ENCODE measurements around the gene NRROS. TPM values are rescaled to one million over a fixed set of nuclear protein-coding genes. Genes with fewer than 3 reads are reported as not detected.
A peak's percentile ranks its signal among the peaks of the same experiment; 100 is the strongest.

NRROS gene
- total and polyA plus RNA-seq, 10 of the 15 experiments (the other 5 are each of a cell fraction or from before 2014, with no cell fraction given), result 0.35 to 42.2 (median 12.6) TPM

GRCh38 chr3:196684548-196685407, 45.3 kb downstream of the NRROS start (continued):
- TF ChIP-seq ZBTB4 (CRISPR knock-in tag; IDR thresholded peaks at IDR 0.05), result no peak
- peak; percentile 67; the same call in 1 of the 2 replicates for TF ChIP-seq CREM (IDR thresholded peaks at IDR 0.05; ENCODE audit: low read depth)
- peak; percentile 59; the same call in 1 of the 2 replicates for TF ChIP-seq IRF4 (IDR thresholded peaks at IDR 0.05; ENCODE audit: low read depth, low read length)

GRCh38 chr3:196686436-196686835, 46.9 kb downstream of the NRROS start:
- H3K27ac ChIP-seq (ENCODE audit: control insufficient read depth, insufficient read depth), result no peak overlapping the region
- ATAC-seq (no peak), DNase-seq (ENCODE audit: low read depth, low spot score) (no peak), FAIRE-seq (no peak)
- H3K4me2 ChIP-seq (ENCODE audit: control insufficient read depth, insufficient read depth), result no peak overlapping the region
- intact Hi-C loops (cut with micrococcal nuclease; ENCODE audit: unreplicated experiment), result no loop called here
- H3K4me1 ChIP-seq (ENCODE audit: control insufficient read depth, insufficient read depth, low read length), result no peaks in the 10 kb centered on the region; the same call in 1 of the 2 replicates
- no peaks in the 10 kb centered on the region for H3K79me2 ChIP-seq (ENCODE audit: control insufficient read depth, insufficient read depth, low read length)
- no peak for TF ChIP-seq REST (IDR thresholded peaks at IDR 0.05; ENCODE audit: low read depth, low read length)
- TF ChIP-seq RB1 (IDR thresholded peaks at IDR 0.05; ENCODE audit: borderline replicate concordance), result no peak
- TF ChIP-seq CREM (IDR thresholded peaks at IDR 0.05; ENCODE audit: low read depth), result no peak
- TF ChIP-seq SP1 (IDR thresholded peaks at IDR 0.05; ENCODE audit: low read depth, low read length), result no peak
- no peak for TF ChIP-seq RELA (IDR thresholded peaks at IDR 0.05; ENCODE audit: borderline replicate concordance, partially characterized antibody)
- TF ChIP-seq CREB1 (IDR thresholded peaks at IDR 0.05; ENCODE audit: low read depth), result no peak
- no peak for TF ChIP-seq NR2C1 (IDR thresholded peaks at IDR 0.05)
- no peak for TF ChIP-seq NFIC (IDR thresholded peaks at IDR 0.05; ENCODE audit: low read depth, low read length)
- TF ChIP-seq ZNF217 (IDR thresholded peaks at IDR 0.05), result no peak
- TF ChIP-seq RAD51 (IDR thresholded peaks at IDR 0.05), result no peak
- no peak for TF ChIP-seq FOXK2 (IDR thresholded peaks at IDR 0.05)
- no peak for TF ChIP-seq ZNF24 (IDR thresholded peaks at IDR 0.05)
- TF ChIP-seq CHD2 (IDR thresholded peaks at IDR 0.05; ENCODE audit: borderline replicate concordance, low read depth, low read length), result no peak
- BruUV-seq (replicated peaks), result no TSS peak
- RAD21 ChIA-PET (ENCODE audit: unreplicated experiment), result interaction anchor here (1.9 to 3.2 kb wide), 2 partner anchors 9 to 76 kb away, joined by 6 to 50 read pairs; no protein-coding TSS in a partner anchor
- SMC1A ChIA-PET (ENCODE audit: uncharacterized antibody, unreplicated experiment), result interaction anchor here (0.6 to 5.0 kb wide), 7 partner anchors 31 to 102 kb away, joined by 3 to 72 read pairs (median 4); partner anchors contain the start of gene NRROS
- CTCF ChIA-PET, result interaction anchor here (2.1 to 5.8 kb wide), 2 partner anchors 77 to 163 kb away, joined by 5 to 144 read pairs; no protein-coding TSS in a partner anchor
- WGBS (ENCODE audit: insufficient coverage, insufficient replicate concordance, low lambda C conversion rate, missing lambda C conversion rate), result 70% methylated on average over 2 of the region's 2 CpGs
- no peaks in the 10 kb centered on the region for H3K27me3 ChIP-seq (replicated peaks in 1 of 2; ENCODE audit: control insufficient read depth in 2 of 2, insufficient read depth in 2 of 2, low read length in 1 of 2)
- in situ Hi-C loops (cut with MboI), result loop anchor here (5.0 kb wide), 1 partner anchor 79 kb away; no protein-coding TSS in a partner anchor
- no peaks in the 10 kb centered on the region for H3K36me3 ChIP-seq (ENCODE audit: control insufficient read depth in 2 of 2, insufficient read depth in 2 of 2, low read length in 1 of 2)
- H4K20me1 ChIP-seq (ENCODE audit: control insufficient read depth, insufficient read depth), result no peaks in the 10 kb centered on the region
- no peak overlapping the region for H3K9ac ChIP-seq (ENCODE audit: control insufficient read depth, insufficient read depth, low read length)
- no peak overlapping the region for H2AFZ ChIP-seq (ENCODE audit: control insufficient read depth, low read depth, low read length)
- H3K9me3 ChIP-seq (replicated peaks; ENCODE audit: control insufficient read depth, insufficient read depth, low read length), result no peaks in the 10 kb centered on the region; the same call in 2 of the 3 replicates
- POLR2A ChIA-PET, result interaction anchor here (0.7 to 2.5 kb wide), 3 partner anchors 33 to 80 kb away, joined by 3 to 10 read pairs (median 4); no protein-coding TSS in a partner anchor
- H3K4me3 ChIP-seq, result no peak overlapping the region

All from GM12878 (cell line).